Astrocyte of the hippocampus (primary cell): ENCODE results near the gene LYRM1.
A peak's percentile ranks its signal among the peaks of the same experiment; 100 is the strongest.
"Not testable (repeated sequence)": the region's sequence is repeated elsewhere in the genome, so short reads cannot be mapped to it uniquely, and the experiment has no call there.

Source experiments
- DNase-seq: peaks from one replicate; pipeline ENCODE4 v3.0.0; 2011; ENCODE audit warnings: low read depth, low spot score

The LYRM1 gene

DNA sequence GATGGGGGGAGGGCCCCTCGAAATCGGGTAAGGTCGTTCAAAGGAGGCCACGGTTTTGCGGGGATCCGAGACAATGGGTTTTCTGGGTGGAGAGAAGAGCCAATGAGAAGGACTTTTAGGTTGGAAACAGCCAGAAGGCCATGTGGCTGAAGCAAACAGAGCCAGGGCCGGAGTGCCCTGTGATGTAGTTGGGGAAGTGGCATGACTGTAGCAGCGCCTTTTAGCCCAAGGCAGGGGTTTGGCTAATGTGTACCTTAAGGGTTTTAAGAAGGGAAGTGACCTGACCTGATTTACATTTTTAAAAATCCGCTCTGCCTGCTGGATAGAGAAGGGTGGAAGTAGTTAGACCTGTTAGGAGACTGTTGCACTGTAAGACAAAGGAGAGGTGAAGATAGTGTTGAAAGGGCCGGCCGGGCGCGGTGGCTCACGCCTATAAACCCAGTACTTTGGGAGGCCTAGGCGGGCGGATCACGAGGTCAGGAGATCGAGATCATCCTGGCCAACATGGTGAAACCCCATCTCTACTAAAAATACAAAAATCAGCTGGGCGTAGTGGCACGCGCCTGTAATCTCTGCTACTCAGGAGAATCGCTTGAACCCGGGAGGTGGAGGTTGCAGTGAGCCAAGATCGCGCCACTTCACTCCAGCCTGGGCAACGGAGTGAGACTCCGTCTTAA, 1.0 kb downstream of the LYRM1 start:
- DNase-seq: peak; percentile 67

DNA sequence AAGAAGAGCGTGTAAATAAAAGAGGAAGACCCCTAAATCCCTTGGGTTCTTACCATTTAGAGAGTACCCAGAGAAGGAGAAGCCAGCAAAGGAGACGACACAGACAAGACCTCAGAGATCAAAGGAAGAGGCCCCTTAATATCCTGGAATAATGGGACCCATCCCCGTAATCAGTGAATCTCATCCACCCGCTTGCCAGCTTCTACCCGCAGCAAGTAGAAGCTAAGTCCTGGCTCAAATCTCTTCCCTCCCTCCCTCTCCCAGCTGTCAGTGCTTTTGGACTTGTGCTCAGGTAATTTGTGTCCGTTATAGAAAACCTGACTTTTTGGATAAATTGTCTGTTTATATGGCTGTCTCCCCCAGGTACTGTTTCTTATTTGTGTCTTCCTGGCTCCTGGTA, 1.9 kb downstream of the LYRM1 start:
- no peak for DNase-seq

DNA sequence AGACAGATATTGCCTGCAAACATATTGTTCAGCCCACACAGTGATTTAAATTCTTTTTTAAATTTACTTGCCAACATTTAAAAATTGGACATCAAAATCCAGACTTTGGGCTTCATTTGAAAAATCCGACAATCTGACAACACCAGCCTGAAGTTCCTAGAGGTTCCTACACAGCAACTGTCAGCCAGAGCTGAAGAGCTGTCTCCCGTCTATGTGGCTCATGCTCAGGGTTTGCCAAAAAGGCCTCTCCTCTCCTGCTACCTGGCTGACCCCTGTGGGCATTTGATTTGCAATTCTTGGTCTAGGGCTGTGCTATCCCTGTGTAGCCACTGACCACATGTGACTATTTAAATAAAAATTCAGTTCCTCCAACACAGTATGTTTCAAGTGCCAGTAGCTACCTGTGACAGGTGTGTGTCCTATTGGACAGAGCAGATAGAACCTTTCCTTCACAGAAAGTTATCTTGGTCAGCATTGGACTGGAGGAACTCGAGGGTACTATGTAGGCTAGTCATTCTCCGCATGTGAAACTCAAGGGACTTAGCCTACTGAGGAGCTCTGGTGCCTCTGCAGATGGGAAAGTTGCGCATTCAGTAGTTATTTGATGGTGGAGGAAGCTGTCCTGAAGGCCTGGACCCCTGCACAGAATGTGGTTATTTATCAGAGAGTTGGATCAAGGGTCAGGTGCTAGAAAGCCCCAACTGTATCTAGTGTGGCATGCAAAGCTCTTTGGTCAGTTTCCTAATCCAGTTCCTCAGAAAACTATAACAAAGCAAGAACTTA, 2.7 kb downstream of the LYRM1 start:
- no peak for DNase-seq

DNA sequence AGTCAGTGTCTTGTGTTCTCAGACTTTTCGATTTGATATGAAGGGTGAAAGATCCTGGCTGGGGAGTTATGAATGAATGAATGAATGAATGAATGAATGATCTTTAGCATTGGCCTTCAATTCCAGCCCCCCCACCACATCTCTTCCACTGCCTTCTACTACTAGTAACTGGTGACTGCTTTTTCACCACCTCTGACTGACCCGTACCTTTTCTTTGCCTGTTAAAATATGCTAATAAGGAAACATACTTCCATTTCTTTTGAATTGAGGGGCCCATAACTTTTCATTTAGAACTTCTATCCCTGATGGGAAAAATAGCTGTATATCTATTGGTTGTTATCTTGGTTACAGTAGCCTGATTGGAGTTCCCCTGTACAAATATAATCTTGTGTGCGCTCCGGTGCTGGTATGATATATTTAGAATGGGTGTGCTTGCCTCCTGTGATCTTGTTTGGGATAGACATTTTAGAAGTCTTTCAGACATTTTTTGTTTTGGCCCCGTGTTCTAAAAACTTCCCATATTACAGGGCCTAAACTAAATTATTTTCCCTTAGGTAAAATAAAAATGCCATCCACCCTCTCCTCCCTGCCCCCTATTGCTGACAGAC, 3.4 kb downstream of the LYRM1 start:
- no peak for DNase-seq

GRCh38 chr16:20904507-20905081, 4.0 kb downstream of the LYRM1 start:
- peak; percentile 86 for DNase-seq

DNA sequence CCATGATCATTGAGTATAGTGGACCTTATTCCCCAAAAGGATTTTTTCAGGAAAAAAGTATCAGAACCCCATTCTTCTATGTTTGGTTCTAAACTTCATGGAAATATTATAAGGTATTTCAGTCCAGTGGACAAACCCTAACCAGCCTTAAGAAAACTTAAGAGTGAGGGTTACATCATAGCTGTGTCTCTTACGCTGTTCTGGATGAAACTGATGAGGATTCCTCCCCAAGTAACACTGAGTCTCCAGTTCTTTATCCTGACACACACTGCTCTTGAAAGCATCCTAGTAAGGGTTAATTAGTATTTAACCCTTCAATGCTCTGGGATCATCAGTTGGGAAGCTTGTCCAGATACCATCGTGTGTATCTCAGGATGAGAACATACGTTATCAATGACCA, 5.0 kb downstream of the LYRM1 start:
- DNase-seq: no peak

DNA sequence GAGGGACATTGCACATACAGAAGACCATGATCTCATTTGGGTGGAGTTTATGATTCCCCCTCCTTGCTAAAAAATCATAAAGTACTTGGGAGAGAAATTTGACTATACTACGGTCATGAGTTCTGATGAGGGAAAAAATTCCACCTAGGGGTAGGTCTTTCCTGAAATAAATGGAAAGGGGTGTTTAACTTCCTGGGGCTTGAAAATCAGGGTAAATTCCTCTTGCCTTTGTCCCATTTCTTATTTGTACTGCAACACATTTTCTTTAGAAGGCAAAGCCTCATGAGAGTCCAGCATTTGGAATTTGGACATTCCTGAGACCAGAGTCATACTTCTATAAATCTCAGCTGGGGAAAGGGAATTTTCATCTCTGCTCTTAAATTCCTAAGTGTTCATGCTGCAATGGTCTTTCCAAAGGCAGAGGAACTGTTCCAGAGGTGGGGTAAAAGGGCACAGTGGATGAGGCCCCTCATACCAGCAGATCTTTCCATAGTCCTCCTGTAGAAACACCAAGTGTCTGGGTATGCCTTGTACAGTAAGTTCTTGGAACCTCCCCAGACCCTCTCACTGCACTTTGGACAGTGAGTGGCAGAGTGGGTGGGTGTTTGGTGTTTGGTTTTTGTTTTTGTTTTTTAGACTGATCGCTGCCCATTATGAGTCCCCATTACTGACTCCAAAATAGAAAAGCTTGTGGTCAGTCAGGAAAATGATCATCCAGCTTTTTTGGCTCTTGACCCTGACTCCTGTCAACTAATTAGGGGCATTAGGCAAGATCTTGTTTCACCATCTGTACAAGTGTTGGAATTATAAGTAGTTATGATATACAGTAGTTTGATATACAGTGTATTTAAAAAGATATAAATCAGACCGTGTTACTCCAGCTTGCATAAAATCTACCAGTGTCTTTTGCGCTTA, 6.0 kb downstream of the LYRM1 start:
- DNase-seq: peak; percentile 88

GRCh38 chr16:20910781-20911321, 10.3 kb downstream of the LYRM1 start:
- DNase-seq: peak; percentile 66

GRCh38 chr16:20911361-20911760, 10.8 kb downstream of the LYRM1 start:
- DNase-seq: no peak

DNA sequence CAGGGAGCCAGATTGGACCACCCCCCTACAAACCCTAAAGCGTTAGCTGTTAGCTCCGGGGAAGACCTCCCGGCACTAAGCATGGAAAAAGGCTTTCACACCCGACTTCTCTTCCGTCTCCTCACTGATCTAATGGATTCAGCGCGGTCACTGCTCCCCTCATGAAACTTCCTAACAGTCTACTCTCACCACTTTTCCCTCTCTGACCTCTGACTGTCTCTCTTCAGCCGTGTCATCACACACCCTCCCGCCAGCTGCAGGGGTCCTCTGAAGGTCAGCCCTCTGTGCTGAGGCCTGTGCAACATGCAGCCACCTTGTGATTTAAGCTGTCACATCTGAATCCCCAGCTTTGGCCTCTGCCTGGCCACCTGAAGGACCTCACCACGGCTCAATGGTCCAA, 15.7 kb downstream of the LYRM1 start:
- DNase-seq: no peak

DNA sequence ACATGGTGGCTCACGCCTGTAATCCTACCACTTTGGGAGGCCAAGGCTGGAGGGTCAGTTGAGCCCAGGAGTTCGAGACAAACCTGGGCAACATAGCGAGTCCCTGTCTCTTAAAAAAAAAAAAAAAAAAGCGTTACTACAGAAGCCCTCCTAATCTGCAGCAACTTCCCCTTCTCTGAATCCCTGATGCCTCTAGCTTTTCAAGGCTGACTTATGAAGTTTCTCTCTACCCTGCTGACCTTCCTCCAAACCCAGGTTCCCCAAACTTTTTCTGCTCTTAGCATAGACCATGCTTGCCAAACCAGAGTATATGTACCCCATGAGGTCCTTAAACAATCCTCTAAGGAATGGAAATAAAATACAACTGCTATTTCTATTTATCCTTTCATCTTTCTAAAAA, 16.4 kb downstream of the LYRM1 start:
- DNase-seq: no peak

DNA sequence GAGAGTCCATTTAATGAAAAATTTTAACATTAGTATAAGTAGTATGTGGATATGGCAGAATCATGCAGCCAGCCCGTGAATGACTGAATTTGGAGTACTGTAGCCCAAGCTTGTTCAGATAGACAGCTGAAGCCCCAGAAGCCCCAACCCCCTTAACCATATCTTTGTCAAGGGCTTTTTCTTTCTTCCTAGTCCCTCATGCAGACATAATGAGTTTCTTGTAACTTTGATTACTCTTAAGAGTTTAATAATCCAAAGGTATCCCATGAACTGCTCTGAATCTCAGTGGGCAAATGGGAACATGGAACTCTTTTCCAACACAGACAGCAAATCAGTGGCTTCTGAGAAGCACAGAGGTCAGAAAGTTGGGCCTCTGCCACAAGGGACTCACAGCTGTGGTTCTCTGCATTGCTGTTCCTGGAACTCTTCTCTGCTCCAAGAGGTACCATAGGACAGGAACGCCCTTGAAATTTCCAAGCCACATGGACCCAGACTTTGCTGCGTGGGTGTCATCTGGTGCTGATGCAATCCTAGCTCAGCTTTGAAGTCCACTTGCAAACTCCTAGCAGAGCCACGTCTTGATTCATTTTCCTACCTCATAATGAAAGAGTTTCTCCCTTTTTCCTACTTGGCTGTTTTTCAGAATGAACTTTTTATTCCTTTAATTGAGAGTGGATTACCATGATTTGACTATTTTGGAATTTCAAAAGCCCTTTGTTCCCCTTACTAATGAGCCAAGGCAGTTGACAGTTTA, 18.1 kb downstream of the LYRM1 start:
- DNase-seq: peak; percentile 61

DNA sequence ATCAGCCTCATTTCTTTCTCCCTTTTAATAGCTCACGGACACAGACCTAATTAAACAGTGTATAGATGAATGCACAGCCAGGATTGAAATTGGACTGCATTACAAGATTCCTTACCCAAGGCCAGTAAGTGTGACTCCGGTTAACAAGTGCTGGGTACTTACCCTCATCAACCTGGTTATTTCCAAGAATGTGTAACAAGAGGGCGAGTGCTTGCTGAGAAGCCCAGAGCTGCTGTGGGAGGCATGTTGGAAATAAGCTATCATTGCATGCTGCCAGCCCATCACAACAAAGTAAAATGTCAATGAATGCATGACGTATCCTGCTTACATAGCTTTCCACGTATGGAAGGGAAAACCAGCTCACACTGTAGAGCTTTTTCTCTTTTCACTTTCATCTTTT, 19.5 kb downstream of the LYRM1 start:
- no peak for DNase-seq

DNA sequence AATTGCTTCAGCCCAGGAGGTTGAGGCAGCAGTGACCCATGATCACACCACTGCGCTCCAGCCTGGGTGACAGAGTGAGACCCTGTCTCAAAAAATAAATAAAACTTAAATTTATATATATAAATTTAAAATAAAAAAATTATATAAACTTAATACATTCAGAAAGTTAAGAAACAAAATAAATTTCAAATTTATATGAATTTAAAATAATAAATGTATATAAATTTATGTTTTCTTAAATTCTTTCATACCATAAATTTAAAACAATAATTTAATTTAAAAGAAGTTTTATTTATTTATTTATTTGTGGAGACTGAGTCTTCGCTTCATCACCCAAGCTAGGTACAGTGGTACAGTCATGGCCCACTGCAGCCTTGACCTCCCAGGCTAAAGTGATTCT, 20.2 kb downstream of the LYRM1 start:
- no peak for DNase-seq

DNA sequence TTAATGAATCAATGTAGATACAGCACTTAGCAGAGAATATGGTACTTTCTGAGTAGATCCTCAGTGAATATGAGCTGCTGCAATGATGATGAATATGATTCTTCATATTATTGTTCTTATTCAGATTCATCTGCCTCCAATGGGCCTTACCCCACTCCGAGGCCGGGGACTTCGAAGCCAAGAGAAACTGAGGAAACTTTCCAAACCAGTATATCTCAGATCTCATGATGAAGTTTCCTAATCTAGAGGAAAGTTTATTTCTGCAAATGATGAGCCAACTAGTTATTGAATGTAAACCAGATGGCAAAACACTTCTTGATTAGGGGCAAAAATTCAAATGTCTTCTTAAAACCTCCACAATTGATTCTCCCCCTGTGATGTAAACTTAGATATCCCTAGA, 23.3 kb downstream of the LYRM1 start:
- no peak for DNase-seq

DNA sequence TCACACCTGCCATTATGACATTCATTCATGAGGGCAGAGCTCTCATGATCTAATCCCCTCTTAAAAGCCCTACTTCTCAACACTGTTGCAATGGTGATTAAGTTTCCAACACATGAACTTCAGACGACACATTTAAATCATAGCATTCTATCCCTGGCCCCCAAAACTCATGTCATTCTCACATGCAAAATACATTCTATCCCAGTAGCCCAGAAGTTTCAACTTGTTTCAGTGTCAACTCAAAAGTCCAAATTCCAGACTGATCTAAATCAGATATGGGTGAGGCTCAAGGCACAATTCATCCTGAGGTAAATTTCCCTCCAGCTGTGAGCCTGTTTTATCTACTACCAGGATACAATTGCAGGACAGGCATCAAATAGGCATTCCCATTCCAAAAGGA, 25.2 kb downstream of the LYRM1 start:
- DNase-seq: no peak

DNA sequence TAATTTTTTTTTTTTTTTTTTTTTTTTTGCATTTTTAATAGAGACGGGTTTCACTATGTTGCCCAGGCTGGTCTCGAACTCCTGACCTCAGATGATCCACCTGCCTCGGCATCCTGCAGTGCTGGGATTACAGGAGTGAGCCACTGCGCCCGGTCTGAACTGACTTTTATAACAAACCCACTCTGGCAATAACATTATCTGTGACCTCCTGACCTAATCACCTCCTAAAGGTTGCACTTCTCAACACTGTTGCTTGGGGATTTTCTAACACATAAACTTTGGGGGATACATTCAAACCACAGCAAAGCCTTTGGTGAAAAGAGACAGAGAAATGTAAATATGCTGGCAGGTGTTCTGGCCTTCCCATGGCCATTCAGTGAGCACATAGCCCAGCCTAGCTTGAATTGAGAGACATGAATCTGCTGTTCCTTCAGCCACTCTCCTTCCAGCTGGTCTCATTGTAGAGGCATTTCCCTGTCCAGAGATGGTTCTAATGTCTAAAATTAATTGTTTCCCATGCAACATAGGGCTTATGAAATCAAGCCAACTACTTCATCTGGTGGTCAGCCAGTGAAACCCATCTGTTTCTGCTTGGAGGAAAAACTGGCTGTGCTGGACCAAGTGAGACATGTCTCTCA, 28.3 kb downstream of the LYRM1 start:
- DNase-seq: no peak

DNA sequence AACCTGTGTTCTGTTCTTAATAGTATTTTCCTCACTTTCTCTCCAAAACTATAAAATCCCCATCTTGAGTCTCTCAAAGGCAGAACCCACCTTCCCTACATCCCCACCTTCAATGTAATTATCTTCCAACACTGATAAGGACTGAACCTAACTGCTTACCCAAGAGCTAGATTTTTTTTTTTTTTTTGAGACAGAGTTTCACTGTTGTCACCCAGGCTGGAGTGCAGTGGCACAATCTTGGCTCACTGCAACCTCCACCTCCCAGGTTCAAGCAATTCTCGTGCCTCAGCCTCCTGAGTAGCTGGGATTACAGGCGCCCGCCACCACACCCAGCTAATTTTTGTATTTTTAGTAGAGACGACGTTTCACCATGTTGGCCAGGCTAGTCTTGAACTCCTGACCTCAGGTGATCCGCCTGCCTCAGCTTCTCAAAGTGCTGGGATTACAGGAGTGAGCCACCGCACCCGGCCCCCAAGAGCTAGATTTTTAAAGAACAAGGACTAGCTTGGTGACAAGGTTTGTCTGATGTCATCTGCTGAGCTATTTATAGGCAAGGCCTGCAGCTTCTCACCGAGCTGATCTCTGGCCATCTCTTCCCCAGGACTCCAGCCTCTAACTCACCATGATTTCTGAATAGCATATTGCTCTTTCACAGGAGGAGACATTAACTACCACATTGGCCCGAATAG, 29.2 kb downstream of the LYRM1 start:
- not testable (repeated sequence) for DNase-seq

- DNase-seq: no peak
These were observed 29.8 kb downstream of the LYRM1 start for GRCh38 chr16:20930365-20930690.
